PC-9 (cell line): ENCODE results near the gene PIGB. TPM values are rescaled to one million over a fixed set of nuclear protein-coding genes. Genes with fewer than 3 reads are reported as not detected.

ENCODE experiments used
- BruUV-seq: library from RNA; stranded (reverse); fragments of 400-500 nt; replicated peaks from 2 replicates; lab custom pipeline; 2021; lab: Mats Ljungman, UMichigan
- CTCF ChIA-PET: fragments of 300-600 bp; sonication (Branson Sonifier 250); formaldehyde crosslinking; loops from one replicate; lab custom pipeline; 2022; ENCODE audit warnings: antibody characterized with exemption; lab: Charles Lee
- POLR2A ChIA-PET: fragments of 300-600 bp; sonication (Branson Sonifier 250); formaldehyde crosslinking; loops from one replicate; lab custom pipeline; 2022; ENCODE audit warnings: antibody characterized with exemption; ENCODE audit not compliant: unreplicated experiment; lab: Charles Lee
- DNase-seq, 2 experiments: peaks; one replicate each; pipeline versions ENCODE4 v3.0.0 to v3.0.0-alpha.2; 2015 to 2022; ENCODE audit warnings: mixed read lengths in 1 of 2
- H2AFZ ChIP-seq: fragments of 200-600 bp; sonication (generic); 2 replicates; pipeline ENCODE4 v1.8.1; 2017; ENCODE audit warnings: antibody characterized with exemption
- H3F3A ChIP-seq: fragments of 200-600 bp; sonication (generic); 2 replicates; pipeline ENCODE4 v1.8.1; 2017; ENCODE audit warnings: antibody characterized with exemption, mild to moderate bottlenecking, low read depth; ENCODE audit not compliant: insufficient read depth
- H3K27ac ChIP-seq: fragments of 200-600 bp; sonication (generic); 2 replicates; pipeline ENCODE4 v1.6.1; 2016; ENCODE audit warnings: mixed run types
- H3K27me3 ChIP-seq: fragments of 200-600 bp; sonication (generic); 2 replicates; pipeline ENCODE4 v1.6.1; 2016; ENCODE audit warnings: low read depth, mixed run types; ENCODE audit not compliant: insufficient read depth
- H3K36me3 ChIP-seq: fragments of 200-600 bp; sonication (generic); 2 replicates; pipeline ENCODE4 v1.6.1; 2016; ENCODE audit warnings: low read depth, mixed run types
- H3K4me1 ChIP-seq: fragments of 200-600 bp; sonication (generic); replicated peaks from 2 replicates; pipeline ENCODE4 v1.6.1; 2016; ENCODE audit warnings: mixed run types; ENCODE audit not compliant: insufficient read depth
- H3K4me2 ChIP-seq: fragments of 200-600 bp; sonication (generic); 2 replicates; pipeline ENCODE4 v1.6.1; 2017; ENCODE audit warnings: mixed run types
- H3K4me3 ChIP-seq: fragments of 200-600 bp; sonication (generic); 2 replicates; pipeline ENCODE4 v1.6.1; 2016; ENCODE audit warnings: mixed run types
- H3K79me2 ChIP-seq: fragments of 200-600 bp; sonication (generic); 2 replicates; pipeline ENCODE4 v1.6.1; 2017; ENCODE audit warnings: low read depth, mixed run types
- H3K9me2 ChIP-seq: fragments of 200-600 bp; sonication (generic); 2 replicates; pipeline ENCODE4 v1.8.1; 2017; ENCODE audit warnings: mild to moderate bottlenecking; ENCODE audit not compliant: insufficient read depth
- H3K9me3 ChIP-seq: fragments of 200-600 bp; sonication (generic); 2 replicates; pipeline ENCODE4 v1.8.1; 2016; ENCODE audit warnings: low read depth; ENCODE audit not compliant: insufficient read depth
- H4K20me1 ChIP-seq: fragments of 200-600 bp; sonication (generic); 2 replicates; pipeline ENCODE4 v1.8.1; 2017; ENCODE audit not compliant: insufficient read depth
- EZH2 ChIP-seq: fragments of 200-600 bp; sonication (generic); IDR thresholded peaks from 2 replicates; pipeline ENCODE4 v1.8.0; 2017; ENCODE audit warnings: antibody characterized with exemption, low read depth
- intact Hi-C: fragments of 100-400 bp; cut with micrococcal nuclease; formaldehyde crosslinking; loops from one replicate; pipeline ENCODE4 v1.10.0; 2022; ENCODE audit not compliant: unreplicated experiment
- total RNA-seq: library from RNA; stranded (reverse); gene quantifications from 2 replicates; pipeline ENCODE4 v1.2.3, GENCODE V29; 2021
- TF ChIP-seq, protein P1 (sequence below): fragments of 200-600 bp; sonication (generic); conservative IDR thresholded peaks from 2 replicates; pipeline ENCODE4 v1.6.1; 2017; ENCODE audit warnings: mixed run types, antibody characterized with exemption, mild to moderate bottlenecking, moderate library complexity

PIGB gene
- total RNA-seq, 1 experiment from 2014 or later: 12.2 TPM

GRCh38 chr15:55379095-55379494, 60.1 kb downstream of the PIGB start:
- DNase-seq: no peak
- H3K4me2 ChIP-seq: no peak overlapping the region
- no peaks in the 10 kb centered on the region for H3K79me2 ChIP-seq
- H2AFZ ChIP-seq: no peak overlapping the region
- POLR2A ChIA-PET: no interaction called here
- CTCF ChIA-PET: no interaction called here
- H3K4me3 ChIP-seq: no peak overlapping the region
- H3K9me3 ChIP-seq: no peaks in the 10 kb centered on the region
- H4K20me1 ChIP-seq: no peaks in the 10 kb centered on the region
- no peak overlapping the region for H3K27ac ChIP-seq
- no peaks in the 10 kb centered on the region for H3K4me1 ChIP-seq
- intact Hi-C loops: no loop called here
- TF ChIP-seq EZH2: no peak
- TF ChIP-seq, protein P1, sequence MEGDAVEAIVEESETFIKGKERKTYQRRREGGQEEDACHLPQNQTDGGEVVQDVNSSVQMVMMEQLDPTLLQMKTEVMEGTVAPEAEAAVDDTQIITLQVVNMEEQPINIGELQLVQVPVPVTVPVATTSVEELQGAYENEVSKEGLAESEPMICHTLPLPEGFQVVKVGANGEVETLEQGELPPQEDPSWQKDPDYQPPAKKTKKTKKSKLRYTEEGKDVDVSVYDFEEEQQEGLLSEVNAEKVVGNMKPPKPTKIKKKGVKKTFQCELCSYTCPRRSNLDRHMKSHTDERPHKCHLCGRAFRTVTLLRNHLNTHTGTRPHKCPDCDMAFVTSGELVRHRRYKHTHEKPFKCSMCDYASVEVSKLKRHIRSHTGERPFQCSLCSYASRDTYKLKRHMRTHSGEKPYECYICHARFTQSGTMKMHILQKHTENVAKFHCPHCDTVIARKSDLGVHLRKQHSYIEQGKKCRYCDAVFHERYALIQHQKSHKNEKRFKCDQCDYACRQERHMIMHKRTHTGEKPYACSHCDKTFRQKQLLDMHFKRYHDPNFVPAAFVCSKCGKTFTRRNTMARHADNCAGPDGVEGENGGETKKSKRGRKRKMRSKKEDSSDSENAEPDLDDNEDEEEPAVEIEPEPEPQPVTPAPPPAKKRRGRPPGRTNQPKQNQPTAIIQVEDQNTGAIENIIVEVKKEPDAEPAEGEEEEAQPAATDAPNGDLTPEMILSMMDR: no peak
- H3K9me2 ChIP-seq: no peaks in the 10 kb centered on the region
- H3K36me3 ChIP-seq: no peaks in the 10 kb centered on the region
- no TSS peak for BruUV-seq
- no peaks in the 10 kb centered on the region for H3K27me3 ChIP-seq
- H3F3A ChIP-seq: no peaks in the 10 kb centered on the region

GRCh38 chr15:55381595-55381994, 62.6 kb downstream of the PIGB start:
- Histone ChIP-seq H3K4me3 (no peak overlapping the region), H3K27me3 (no peaks in the 10 kb centered on the region), H3K79me2 (no peaks in the 10 kb centered on the region), H3K9me2 (no peaks in the 10 kb centered on the region), H3F3A (no peaks in the 10 kb centered on the region), H3K4me2 (no peak overlapping the region), H3K36me3 (no peaks in the 10 kb centered on the region), H3K9me3 (no peaks in the 10 kb centered on the region), H3K4me1 (no peaks in the 10 kb centered on the region), H4K20me1 (no peaks in the 10 kb centered on the region), H3K27ac (no peak overlapping the region), H2AFZ (no peak overlapping the region)
- no TSS peak for BruUV-seq
- ChIA-PET CTCF (interaction anchor here (0.6 kb wide), 1 partner anchor 42 kb away, joined by 3 read pairs; no protein-coding TSS in a partner anchor), POLR2A (no interaction called here)
- intact Hi-C loops: no loop called here
- no peak for DNase-seq
- no peak for TF ChIP-seq EZH2
- TF ChIP-seq, protein P1: no peak

GRCh38 chr15:55383687-55384086, 64.7 kb downstream of the PIGB start:
- H4K20me1 ChIP-seq: no peaks in the 10 kb centered on the region
- no peak for TF ChIP-seq EZH2
- TF ChIP-seq, protein P1: no peak
- no peak overlapping the region for H3K27ac ChIP-seq
- POLR2A ChIA-PET: no interaction called here
- H3K9me3 ChIP-seq: no peaks in the 10 kb centered on the region
- H3F3A ChIP-seq: no peaks in the 10 kb centered on the region; the same call in 1 of the 2 replicates
- no peak for DNase-seq
- H3K27me3 ChIP-seq: no peaks in the 10 kb centered on the region
- no peaks in the 10 kb centered on the region for H3K9me2 ChIP-seq
- no peak overlapping the region for H2AFZ ChIP-seq
- H3K4me2 ChIP-seq: no peak overlapping the region
- H3K4me1 ChIP-seq: peaks cover 3% of the 10 kb centered on the region; the same call in 1 of the 2 replicates
- no peaks in the 10 kb centered on the region for H3K36me3 ChIP-seq
- no peaks in the 10 kb centered on the region for H3K79me2 ChIP-seq
- intact Hi-C loops: no loop called here
- H3K4me3 ChIP-seq: no peak overlapping the region
- CTCF ChIA-PET: no interaction called here
- no TSS peak for BruUV-seq
